Measurements from ENCODE around the gene CERS6.
"Not testable (repeated sequence)": the region's sequence is repeated elsewhere in the genome, so short reads cannot be mapped to it uniquely, and the experiment has no call there.

Gene CERS6

DNA sequence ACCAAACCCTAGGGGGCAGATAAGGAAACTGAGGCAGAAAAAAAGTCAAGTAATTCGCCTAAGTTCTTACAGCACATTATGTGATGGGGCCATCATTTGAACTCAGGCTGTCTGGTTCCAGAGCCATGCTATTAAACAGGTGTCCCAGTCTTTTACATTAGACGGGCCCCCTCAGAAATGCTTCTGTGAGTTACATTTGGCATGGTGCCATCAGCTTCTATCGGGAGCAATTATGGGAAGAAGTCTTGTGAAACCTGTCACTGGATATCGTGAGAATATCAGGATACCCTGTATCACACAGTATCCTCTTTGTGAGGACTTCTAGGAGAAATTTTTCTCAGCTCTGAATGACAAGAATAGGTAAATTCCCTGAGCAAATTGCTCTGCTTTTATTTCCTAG, 202.6 kb downstream of the CERS6 start:
- H3K27ac ChIP-seq, result no peak overlapping the region
- no peak for TF ChIP-seq ZFX (IDR thresholded peaks at IDR 0.05)
- TF ChIP-seq CTCF (conservative IDR thresholded peaks at IDR 0.05), result no peak

DNA sequence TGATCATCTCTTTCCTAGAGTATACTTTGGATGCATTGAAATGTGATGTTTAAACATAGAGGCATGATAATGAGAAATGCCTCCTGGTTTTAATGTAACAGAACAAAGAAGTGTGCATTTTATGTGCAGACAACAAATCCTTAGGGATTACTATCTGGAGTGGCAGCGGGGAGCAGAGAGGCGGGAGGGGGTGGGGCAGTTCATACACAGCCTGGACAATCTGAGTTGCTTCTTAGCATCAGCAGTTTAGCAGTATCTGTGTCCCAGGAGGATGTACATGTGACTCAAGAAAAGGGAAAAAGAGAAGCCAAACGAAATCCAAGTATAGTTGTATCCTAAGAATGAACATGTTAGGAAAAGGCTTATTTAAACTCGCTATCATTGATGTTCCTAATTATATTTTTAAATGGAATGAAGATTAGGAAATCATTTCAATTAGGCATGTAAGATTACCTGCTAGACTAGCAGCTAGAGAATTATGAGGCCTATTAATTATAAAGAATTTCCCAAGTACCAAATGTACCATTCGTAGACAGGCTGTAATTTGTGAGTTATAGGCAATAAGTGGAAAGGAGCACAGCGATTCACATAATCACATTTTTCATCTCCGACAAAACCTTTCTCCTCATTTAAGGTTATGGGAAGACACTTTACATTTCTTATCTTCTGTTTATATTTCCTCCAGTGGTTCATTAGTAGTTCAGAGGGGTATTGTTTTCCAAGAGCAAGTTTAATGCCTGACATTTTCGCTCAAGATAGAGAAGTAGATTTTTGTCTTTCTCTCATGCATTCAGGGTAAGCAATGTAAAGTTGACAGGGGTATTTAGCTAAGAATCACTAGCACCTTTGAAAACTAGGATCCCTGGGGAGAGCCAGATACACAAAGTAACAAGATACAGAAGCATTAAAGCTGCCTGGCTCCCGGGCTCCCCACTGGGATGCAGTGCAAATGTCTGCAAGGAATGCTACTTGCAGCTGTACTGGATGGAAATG, 205.1 kb downstream of the CERS6 start:
- TF ChIP-seq ZFX (IDR thresholded peaks at IDR 0.05) (no peak), CTCF (conservative IDR thresholded peaks at IDR 0.05) (no peak)
- H3K27ac ChIP-seq, result no peak overlapping the region

GRCh38 chr2:168661863-168662256, 205.8 kb downstream of the CERS6 start:
- no peak for TF ChIP-seq ZFX (IDR thresholded peaks at IDR 0.05)
- TF ChIP-seq CTCF (conservative IDR thresholded peaks at IDR 0.05), result no peak

GRCh38 chr2:168662651-168663208, 206.7 kb downstream of the CERS6 start:
- TF ChIP-seq CTCF (conservative IDR thresholded peaks at IDR 0.05), result no peak
- TF ChIP-seq ZFX (IDR thresholded peaks at IDR 0.05), result no peak
- H3K27ac ChIP-seq, result no peak overlapping the region

More at GRCh38 chr2:168661863-168662256, 205.8 kb downstream of the CERS6 start:
- H3K27ac ChIP-seq, result no peak overlapping the region

- no peak overlapping the region for H3K27ac ChIP-seq
These were observed 207.9 kb downstream of the CERS6 start for GRCh38 chr2:168663993-168664392.

DNA sequence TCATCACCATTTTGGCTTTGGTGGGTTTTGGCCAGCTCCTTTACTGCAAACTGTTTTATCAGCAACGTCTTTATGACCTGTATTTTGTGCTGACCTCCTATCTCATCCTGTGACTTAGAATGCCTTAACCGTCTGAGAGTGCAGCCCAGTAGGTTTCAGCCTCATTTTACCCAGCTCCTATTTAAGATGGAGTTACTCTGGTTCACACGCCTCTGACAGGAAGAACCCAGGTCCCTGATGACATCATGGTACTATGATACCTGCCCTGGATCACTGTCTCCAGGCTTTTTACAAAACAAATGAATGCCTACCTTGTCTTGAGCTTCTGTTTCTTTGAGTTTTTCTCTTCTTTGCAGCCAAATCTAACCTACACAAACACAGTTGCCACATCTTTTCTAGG, 208.6 kb downstream of the CERS6 start:
- H3K27ac ChIP-seq, result not testable (repeated sequence)

More at GRCh38 chr2:168663993-168664392, 207.9 kb downstream of the CERS6 start:
- TF ChIP-seq CTCF (conservative IDR thresholded peaks at IDR 0.05) (no peak), ZFX (IDR thresholded peaks at IDR 0.05) (no peak)

DNA sequence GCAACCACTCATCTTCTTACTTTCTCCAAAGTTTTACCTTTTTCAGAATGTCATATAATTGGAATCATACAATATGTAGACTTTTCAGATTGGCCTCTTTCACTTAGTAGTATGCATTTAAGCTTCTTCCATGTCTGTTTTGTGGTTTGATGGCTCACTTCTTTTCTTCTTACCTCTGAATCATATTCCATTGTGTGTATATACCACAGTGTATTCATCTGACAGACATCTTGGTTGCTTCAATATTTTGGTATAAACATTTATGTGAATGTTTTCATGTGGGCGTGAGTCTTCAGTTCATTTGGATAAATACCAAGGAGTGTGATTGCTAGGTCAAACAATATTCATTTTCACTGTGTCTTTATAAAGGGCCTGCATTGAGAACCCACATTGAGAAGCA, 210.3 kb downstream of the CERS6 start:
- no peak for TF ChIP-seq CTCF (conservative IDR thresholded peaks at IDR 0.05)
- TF ChIP-seq ZFX (IDR thresholded peaks at IDR 0.05), result no peak
- H3K27ac ChIP-seq, result no peak overlapping the region
